NB4 (cell line): ENCODE data around the gene METTL23.
"Not testable (repeated sequence)": the region's sequence is repeated elsewhere in the genome, so short reads cannot be mapped to it uniquely, and the experiment has no call there.

Experiments used
- DNase-seq: peaks from one replicate; pipeline ENCODE4 v3.0.0; 2010; ENCODE audit warnings: low read depth
- H3K4me3 ChIP-seq: one replicate; pipeline ENCODE4 v1.5.1; 2011; ENCODE audit warnings: mild to moderate bottlenecking, low read depth, low read length, moderate library complexity
- CTCF ChIP-seq: IDR thresholded peaks from one replicate; pipeline ENCODE4 v1.5.1; 2012; ENCODE audit warnings: low read depth, low read length
- MYC ChIP-seq: IDR thresholded peaks from 2 replicates; pipeline ENCODE4 v1.6.1; 2011; ENCODE audit warnings: low read depth, low read length
- POLR2A ChIP-seq: IDR thresholded peaks from 2 replicates; pipeline ENCODE4 v1.6.1; 2011; ENCODE audit warnings: mild to moderate bottlenecking; ENCODE audit not compliant: insufficient read length; ENCODE audit errors: extremely low read depth
- TF ChIP-seq, protein P1 (sequence below): IDR thresholded peaks from 2 replicates; pipeline ENCODE4 v1.6.1; 2011; ENCODE audit warnings: low read depth, low read length

The METTL23 gene

GRCh38 chr17:76710863-76711611 lies 15.6 kb upstream of the METTL23 start, which contains the start of gene MXRA7:
TSS of gene MXRA7 (minus strand) at chr17:76710965. CDS start at chr17:76710946, 19 bp downstream.
- no peak for TF ChIP-seq CTCF
- TF ChIP-seq, protein P1, sequence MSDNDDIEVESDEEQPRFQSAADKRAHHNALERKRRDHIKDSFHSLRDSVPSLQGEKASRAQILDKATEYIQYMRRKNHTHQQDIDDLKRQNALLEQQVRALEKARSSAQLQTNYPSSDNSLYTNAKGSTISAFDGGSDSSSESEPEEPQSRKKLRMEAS = no peak
- DNase-seq = peak; percentile 65
- H3K4me3 ChIP-seq = peak within 1 kb of the TSS; percentile 40

- not testable (repeated sequence) for H3K4me3 ChIP-seq, DNase-seq
These were observed 14.3 kb upstream of the METTL23 start for GRCh38 chr17:76712321-76712720.

DNA sequence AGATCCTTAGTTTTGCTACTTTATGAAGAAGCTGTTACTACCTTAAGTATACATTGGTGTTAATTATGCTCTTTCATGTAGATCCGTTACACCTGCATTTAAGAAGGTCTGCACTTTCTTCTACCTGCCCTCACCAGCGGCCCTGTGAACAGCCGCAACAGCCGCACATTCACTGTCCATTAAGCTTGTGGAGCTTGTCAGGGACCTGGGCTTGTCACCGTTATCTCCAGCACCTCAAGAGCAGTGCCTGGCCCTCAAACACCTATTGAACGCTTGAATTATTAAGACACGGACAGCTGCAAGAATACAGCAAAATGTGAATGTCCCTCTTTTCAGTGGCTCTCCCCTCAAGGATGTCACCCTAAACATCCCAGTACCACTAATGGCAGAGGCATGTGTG lies 12.9 kb upstream of the METTL23 start:
- DNase-seq = no peak
- H3K4me3 ChIP-seq = no peak overlapping the region
- TF ChIP-seq CTCF = no peak
- TF ChIP-seq POLR2A = no peak
- no peak for TF ChIP-seq MYC
- TF ChIP-seq, protein P1 = no peak

DNA sequence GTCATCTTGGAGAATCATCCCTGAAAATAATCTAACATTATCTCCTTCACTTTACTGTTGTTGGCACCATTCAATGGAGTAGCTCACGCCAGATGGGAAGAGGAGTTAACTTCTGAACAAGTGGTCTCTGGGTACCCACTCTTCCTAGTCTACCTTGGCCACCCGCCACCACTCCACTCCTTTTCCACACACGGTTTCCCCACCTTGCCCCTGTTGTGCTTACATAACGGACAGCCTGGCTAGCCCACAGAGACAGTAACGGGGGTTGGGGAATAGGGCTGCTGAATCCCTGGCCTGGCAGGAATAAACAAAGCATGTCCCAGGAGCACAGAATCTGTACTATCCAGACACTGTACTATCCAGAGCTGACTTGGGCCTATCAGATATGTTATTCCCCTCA lies 12.3 kb upstream of the METTL23 start:
- DNase-seq = no peak
- TF ChIP-seq CTCF = no peak
- TF ChIP-seq POLR2A = no peak
- TF ChIP-seq, protein P1 = no peak
- TF ChIP-seq MYC = no peak
- H3K4me3 ChIP-seq = no peak overlapping the region

GRCh38 chr17:76714822-76715495 lies 11.7 kb upstream of the METTL23 start:
- TF ChIP-seq CTCF (peak; percentile 68), POLR2A (no peak)
- TF ChIP-seq, protein P1 = no peak
- peak; percentile 58 for DNase-seq
- H3K4me3 ChIP-seq = no peak overlapping the region

DNA sequence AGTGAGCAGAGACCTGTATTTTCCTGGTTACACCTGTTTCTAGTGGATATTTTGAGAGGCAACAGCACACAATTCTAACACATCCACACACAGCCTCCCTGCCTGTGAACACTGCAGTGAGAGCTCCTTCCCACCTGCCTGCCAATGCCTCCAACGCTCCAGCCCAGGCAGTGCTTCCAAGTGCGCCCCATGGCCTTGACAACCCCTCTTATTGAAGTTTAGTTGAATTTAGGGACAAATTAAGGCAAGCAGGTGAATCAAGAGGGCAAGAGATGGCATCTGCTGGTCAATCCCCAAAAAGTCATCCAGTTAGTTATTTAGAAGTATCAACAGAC lies 11.2 kb upstream of the METTL23 start:
- H3K4me3 ChIP-seq = no peak overlapping the region
- no peak for DNase-seq

More for the DNA sequence above, 11.2 kb upstream of the METTL23 start:
- TF ChIP-seq, protein P1 = no peak
- TF ChIP-seq POLR2A = no peak
- TF ChIP-seq CTCF = no peak
- no peak for TF ChIP-seq MYC
